GM12891 (cell line): ENCODE results near the gene TPK1.
"Not testable (repeated sequence)": the region's sequence is repeated elsewhere in the genome, so short reads cannot be mapped to it uniquely, and the experiment has no call there.

Experiments used
- DNase-seq: peaks from one replicate; pipeline ENCODE4 v3.0.0; 2011; ENCODE audit warnings: low spot score; ENCODE audit not compliant: insufficient read length
- FAIRE-seq: peaks from 2 replicates; lab custom pipeline; 2011; peaks lifted over from hg19 to GRCh38; lab: Jason Lieb, UNC
- PAX5 ChIP-seq: IDR thresholded peaks from 2 replicates; pipeline ENCODE4 v1.6.1; 2011; ENCODE audit warnings: low read length, moderate library complexity, mild to moderate bottlenecking; ENCODE audit not compliant: insufficient read depth, severe bottlenecking
- POLR2A ChIP-seq: IDR thresholded peaks from 2 replicates; pipeline ENCODE4 v1.6.1; 2011; ENCODE audit warnings: low read depth, low read length, control low read depth
- POLR2AphosphoS5 ChIP-seq: IDR thresholded peaks from 2 replicates; pipeline ENCODE4 v1.6.1; 2011; ENCODE audit warnings: low read depth, low read length, control low read depth
- POU2F2 ChIP-seq: IDR thresholded peaks from 2 replicates; pipeline ENCODE4 v1.6.1; 2011; ENCODE audit warnings: low read depth, mild to moderate bottlenecking, control low read depth, low read length, moderate library complexity
- SPI1 ChIP-seq: IDR thresholded peaks from 2 replicates; pipeline ENCODE4 v1.6.1; 2011; ENCODE audit warnings: low read depth, low read length, control low read depth
- TAF1 ChIP-seq: IDR thresholded peaks from 2 replicates; pipeline ENCODE4 v1.6.1; 2011; ENCODE audit warnings: low read depth, low read length, control low read depth

TPK1 gene

DNA sequence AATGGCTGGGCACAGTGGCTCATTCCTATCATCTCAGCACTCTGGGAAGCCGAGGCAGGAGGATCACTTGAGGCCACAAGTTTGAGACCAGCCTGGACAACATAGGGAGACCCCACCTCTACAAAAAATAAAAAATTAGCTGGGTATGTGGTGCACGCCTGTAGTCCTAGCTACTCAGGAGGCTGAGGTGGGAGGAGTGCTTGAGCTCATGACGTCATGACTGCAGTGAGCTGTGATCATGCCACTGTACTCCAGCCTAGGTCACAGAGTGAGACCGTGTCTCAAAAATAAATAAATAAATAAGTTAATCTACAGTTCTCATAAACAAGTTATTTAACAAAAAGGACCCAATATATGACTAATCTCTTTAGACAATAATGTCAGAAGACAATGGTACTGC lies 76.2 kb downstream of the TPK1 start:
- no peak for TF ChIP-seq TAF1
- no peak for TF ChIP-seq POLR2A
- no peak for TF ChIP-seq SPI1
- TF ChIP-seq PAX5: no peak
- TF ChIP-seq POLR2AphosphoS5: no peak
- TF ChIP-seq POU2F2: no peak
- FAIRE-seq (no peak), DNase-seq (no peak)

DNA sequence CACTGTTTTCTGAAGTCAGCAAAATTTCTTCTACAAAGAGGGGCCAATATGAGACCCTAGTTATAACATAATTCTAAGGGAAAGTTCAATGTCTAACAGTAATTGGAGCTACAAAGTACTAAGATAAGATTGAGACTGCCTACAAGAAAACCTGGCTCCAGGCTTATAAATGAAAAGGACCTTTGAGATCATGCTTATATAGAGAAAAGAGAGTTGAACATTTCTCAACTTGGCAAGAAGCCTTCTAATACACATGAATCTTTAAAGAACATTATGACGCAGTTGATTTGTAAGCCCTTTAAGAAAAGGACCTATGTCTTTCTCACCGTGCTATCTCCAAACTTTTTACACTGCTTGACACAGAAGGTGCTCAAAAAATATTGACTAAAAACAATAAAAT lies 87.9 kb downstream of the TPK1 start:
- no peak for TF ChIP-seq SPI1
- TF ChIP-seq POLR2AphosphoS5: no peak
- TF ChIP-seq TAF1: no peak
- no peak for TF ChIP-seq POLR2A
- TF ChIP-seq POU2F2: no peak
- TF ChIP-seq PAX5: no peak
- no peak for FAIRE-seq
- no peak for DNase-seq

DNA sequence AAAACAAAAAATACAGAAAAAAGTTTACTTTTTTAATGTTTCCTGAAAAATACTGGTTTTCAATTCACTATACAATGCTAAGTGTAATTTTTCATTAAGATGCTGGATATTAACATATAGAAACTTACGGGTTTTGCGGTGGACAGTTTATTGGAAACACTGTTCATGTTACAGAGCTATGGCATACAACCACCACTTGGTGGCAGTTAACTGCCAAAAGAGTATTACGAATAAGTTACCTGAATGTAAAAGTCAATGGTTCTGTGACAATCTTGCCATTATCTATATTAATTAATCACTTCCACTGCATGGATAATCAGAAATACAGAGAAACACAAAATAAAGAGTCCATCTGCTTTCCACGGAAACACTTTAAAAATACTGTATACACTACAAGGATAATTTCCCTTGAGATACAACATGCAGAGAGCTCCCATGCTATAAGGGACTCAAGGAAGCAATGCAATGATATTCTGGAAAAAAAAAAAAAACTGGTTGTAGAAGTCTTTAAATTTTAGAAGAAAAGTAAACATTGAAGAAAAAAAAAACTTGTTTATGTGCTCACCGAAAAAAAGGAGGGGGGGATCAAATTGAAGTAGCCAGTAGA lies 97.0 kb downstream of the TPK1 start:
- TF ChIP-seq TAF1 (no peak), POLR2A (no peak), PAX5 (no peak), SPI1 (no peak), POLR2AphosphoS5 (no peak), POU2F2 (no peak)
- DNase-seq: no peak
- FAIRE-seq: peak; percentile 82

DNA sequence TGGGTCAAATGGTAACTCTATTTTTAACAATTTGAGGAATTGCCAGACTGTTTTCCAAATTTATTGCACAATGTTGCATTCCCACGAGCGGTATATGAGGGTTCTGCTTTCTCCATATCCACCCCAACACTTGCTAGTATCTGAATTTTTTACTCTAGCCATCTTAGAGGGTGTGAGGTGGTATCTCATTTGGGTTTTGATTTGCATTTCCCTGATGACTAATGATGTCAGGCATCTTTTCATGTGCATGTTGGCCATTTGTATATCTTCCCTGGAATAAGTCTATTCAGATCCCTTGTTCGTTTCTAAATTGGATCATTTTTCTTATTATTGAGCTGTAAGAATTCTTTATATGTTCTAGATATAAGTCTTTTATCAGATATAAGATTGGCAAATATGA lies 97.7 kb downstream of the TPK1 start:
- TF ChIP-seq SPI1 (no peak), POLR2AphosphoS5 (no peak), PAX5 (no peak), TAF1 (no peak), POU2F2 (no peak), POLR2A (no peak)
- FAIRE-seq: peak; percentile 75
- DNase-seq: no peak

DNA sequence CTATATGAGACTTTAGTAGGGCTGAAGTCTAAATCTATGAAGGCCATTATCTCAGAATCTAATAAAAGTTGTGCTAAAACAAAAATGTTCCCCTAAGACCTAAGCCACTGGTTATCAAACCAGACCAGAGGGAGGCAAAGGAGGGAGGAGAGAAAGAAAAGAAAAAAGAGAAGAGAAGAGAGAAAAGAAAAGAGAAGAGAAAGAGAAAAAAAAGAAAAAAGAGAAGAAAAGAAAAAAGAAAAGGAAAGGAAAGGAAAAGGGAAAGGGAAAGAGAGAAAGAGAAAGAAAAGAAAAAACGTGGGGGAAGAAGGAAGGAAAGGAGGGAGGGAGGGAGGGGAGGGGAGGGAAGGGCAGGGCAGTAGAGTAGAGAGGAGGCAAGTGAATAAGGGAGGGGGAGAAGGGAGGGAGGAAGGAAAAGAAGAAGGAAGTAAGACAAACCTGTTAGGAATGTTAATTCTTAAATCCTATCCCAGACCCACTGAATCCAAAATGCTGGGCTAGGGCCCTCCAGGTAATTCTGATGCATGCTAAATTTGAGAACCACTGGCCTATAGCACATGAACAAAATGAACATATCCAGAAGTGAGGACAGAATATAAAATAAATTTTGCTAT lies 98.9 kb downstream of the TPK1 start:
- no peak for FAIRE-seq
- TF ChIP-seq POLR2A: no peak
- TF ChIP-seq POU2F2: no peak
- no peak for TF ChIP-seq TAF1
- no peak for TF ChIP-seq PAX5
- TF ChIP-seq SPI1: no peak
- no peak for TF ChIP-seq POLR2AphosphoS5
- DNase-seq: no peak

DNA sequence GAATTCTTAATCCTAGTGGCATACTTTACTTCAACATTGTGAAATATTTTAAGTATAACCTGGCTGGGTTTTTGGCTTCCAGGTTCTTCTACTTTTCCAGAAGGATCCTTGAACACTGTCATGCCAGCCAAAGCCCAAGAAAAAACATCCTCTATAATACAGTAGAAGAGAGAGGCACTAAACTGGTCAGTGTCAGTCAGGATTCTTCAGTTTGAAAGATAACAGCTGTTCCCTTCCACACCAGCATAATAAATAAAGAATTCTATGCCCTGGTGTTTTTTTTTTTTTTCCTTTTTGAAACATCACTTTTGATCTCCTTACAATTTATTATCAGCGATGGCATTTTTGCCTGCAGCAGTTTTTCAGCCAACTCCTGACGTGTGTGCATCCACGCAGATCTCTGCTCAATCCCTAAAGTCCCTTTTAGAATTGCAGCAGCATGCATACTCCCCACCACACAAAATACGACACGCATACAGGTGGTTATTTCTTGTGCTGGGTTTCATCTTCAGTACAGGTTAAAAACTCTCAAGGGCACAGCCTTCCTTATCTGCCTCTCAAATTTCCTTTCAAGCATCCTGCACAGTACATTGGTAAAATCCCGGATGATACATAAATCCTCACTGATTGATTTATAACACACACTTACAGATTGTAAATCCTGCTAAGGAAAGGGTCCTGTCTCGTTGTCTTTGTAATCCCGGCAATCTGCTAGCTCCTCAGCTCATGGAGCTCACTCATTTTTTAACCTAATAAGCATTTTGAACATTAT lies 100.2 kb downstream of the TPK1 start:
- no peak for TF ChIP-seq POU2F2
- TF ChIP-seq POLR2A: no peak
- FAIRE-seq (peak; percentile 43), DNase-seq (no peak)

DNA sequence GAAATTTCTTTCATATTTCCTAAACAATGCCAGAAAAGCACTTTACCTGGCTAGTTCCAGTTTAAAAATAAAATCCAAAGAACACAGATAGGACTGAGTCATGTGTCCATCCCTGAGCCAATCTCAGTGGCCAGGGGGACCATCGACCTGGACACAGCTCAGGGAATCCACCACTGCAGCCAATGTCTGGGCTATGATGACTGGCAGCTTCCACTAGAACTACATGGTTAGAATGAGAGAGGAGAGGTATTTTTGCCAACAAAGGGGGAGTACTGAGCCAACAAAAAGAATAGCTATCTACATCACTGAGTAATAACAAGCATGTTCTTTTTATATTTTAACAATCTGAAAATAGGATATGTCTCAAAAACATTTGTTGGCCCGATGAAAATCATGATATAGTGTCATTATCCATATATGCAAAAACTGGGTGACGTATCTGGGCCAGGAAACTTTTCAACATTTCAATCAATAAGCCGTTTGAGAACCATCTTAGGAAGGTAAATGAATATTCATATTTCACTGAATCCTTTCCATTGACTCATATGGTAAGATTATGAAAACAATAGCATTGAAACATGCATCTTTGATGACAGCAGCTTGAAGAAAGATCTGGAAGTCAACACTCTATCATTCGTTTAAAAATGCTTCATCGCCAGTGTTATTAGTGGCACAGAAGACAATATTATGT lies 104.0 kb downstream of the TPK1 start:
- DNase-seq: no peak
- TF ChIP-seq PAX5 (no peak), SPI1 (no peak), TAF1 (no peak), POLR2AphosphoS5 (no peak), POLR2A (no peak)

DNA sequence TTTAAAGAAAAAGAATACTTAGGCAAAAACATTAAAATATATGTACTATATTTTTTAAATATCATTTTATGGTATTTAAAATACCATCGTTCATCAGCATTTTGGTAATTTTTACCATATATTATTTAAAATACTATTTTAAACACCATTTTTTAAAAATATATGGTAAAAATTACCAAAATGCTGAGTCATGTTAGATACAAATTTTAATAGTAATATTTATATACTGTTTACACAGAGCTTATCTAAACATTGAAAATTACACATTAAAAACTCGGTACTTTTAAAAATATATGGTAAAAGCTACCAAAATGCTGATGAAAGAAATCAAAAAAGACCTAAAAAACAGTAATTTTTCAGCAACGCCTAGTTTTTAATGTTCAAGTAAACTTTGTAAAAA lies 105.6 kb downstream of the TPK1 start:
- FAIRE-seq: no peak

More for the DNA sequence above, 104.0 kb downstream of the TPK1 start:
- FAIRE-seq: no peak

DNA sequence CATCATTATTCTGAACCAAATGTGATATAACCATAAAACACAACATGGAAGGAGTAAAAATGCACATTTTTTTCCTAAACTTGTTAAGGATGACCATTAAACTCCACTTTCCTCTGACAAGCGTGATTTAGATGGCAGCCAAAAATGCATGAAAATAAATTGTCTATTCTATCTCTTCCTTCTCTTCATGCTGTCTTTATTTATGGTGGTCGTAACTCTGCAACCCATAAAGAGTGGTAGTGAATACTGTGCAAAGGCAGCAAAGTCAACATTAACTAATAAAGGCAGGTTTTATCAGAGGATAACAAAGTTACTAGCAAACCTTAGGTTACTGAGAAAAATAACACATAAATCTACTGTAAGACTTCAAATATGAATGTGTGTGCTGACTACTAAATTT lies 106.6 kb downstream of the TPK1 start:
- TF ChIP-seq SPI1 (no peak), TAF1 (no peak), PAX5 (no peak), POU2F2 (no peak), POLR2AphosphoS5 (no peak), POLR2A (no peak)
- DNase-seq (no peak), FAIRE-seq (no peak)

More for the DNA sequence above, 105.6 kb downstream of the TPK1 start:
- TF ChIP-seq POLR2AphosphoS5: no peak
- no peak for DNase-seq

DNA sequence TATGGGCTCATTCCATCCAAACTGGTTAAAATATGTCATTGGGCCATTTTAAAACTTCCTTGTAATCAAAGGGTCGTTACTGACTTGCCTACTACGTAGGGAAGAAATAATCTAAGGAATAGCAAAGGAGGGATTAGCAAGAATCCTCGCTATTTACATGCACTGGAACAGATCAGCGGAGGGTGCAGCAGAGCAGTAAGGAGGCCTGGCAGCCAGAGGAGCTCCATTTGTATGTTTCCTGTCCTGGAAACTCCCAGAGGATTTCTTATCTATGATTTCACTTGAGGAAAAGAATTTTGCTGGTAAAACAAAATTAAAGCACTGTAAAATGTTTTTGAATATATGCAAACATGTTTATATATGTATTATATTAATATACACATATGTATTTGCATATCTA lies 107.3 kb downstream of the TPK1 start:
- TF ChIP-seq TAF1: no peak
- TF ChIP-seq SPI1: no peak
- TF ChIP-seq POU2F2: no peak
- no peak for TF ChIP-seq POLR2A
- no peak for TF ChIP-seq POLR2AphosphoS5
- TF ChIP-seq PAX5: no peak
- no peak for FAIRE-seq
- no peak for DNase-seq

DNA sequence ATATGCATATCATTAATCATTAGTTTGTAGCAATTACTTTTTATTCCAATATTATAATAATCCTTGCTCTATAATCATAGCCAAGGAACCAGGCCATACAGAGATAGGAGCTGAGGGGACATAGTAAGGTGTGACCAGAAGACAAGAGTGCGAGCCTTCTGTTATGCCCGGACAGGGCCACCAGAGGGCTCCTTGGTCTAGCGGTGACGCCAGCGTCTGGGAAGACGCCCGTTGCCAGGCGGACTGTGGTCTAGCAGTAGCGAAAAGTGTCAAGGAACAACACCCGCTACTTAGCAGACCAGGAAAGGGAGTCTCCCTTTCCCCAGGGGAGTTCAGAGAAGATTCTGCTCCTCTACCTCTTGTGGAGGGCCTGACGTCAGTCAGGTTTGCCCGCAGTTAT lies 109.0 kb downstream of the TPK1 start:
- not testable (repeated sequence) for FAIRE-seq

More for the DNA sequence above, 109.0 kb downstream of the TPK1 start:
- not testable (repeated sequence) for DNase-seq
